GM19099 (cell line): Measurements from ENCODE around the gene VASP.

Source experiments
- POLR2A ChIP-seq: IDR thresholded peaks from 3 replicates; pipeline ENCODE4 v1.6.1; 2011; ENCODE audit warnings: low read depth; ENCODE audit not compliant: insufficient read length; ENCODE audit errors: extremely low read depth

The VASP gene

DNA sequence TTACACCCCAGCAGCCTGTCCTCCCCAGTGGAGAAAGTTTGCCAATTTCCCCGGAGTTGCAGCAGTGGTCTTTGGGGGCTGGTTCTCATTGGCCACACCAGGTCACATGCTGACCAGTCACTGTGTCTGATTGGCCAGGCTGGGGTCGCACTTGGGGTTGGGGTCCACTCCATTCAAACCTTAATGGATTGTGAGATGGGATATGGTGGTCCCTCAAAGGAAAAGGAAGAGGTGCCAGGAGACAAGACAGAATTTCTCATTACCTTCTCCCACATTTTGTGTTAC lies 5.6 kb upstream of the VASP start:
- no peak for TF ChIP-seq POLR2A

DNA sequence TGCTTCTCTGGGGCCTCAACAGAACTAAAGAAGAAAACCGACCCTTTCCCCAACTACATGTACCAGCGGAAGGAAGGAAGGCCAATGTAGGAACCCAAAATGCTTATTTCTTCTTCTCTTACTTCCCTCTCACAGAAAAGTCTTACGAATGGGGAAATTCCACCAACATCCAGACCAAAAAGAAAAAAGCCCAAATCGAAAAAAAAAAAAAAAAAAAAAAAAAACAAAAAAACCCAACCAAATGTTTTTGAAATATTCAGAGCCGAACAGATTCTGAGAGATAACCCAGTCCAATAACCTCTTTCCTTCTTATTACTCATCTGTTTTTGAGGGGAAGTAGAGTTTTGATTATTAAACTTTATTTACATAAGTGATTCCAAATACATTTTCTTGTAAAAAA lies 5.2 kb upstream of the VASP start:
- no peak for TF ChIP-seq POLR2A

DNA sequence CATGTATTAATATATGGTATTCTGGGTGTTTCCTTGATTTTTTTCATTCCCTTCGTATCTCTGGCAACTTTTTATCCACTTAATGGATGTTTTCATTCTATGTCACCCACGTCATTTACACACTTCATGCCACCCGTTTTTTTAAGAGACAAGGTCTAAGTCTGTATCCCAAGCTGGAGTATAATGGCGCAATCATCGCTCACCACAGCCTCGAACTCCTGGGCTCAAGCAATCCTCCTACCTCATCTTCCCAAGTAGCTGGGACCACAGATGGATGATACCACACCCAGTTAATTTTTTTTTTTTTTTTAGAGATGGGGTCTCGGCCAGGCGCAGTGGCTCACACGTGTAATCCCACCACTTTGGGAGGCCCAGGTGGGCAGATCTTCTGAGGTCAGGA lies 3.4 kb upstream of the VASP start:
- no peak for TF ChIP-seq POLR2A

DNA sequence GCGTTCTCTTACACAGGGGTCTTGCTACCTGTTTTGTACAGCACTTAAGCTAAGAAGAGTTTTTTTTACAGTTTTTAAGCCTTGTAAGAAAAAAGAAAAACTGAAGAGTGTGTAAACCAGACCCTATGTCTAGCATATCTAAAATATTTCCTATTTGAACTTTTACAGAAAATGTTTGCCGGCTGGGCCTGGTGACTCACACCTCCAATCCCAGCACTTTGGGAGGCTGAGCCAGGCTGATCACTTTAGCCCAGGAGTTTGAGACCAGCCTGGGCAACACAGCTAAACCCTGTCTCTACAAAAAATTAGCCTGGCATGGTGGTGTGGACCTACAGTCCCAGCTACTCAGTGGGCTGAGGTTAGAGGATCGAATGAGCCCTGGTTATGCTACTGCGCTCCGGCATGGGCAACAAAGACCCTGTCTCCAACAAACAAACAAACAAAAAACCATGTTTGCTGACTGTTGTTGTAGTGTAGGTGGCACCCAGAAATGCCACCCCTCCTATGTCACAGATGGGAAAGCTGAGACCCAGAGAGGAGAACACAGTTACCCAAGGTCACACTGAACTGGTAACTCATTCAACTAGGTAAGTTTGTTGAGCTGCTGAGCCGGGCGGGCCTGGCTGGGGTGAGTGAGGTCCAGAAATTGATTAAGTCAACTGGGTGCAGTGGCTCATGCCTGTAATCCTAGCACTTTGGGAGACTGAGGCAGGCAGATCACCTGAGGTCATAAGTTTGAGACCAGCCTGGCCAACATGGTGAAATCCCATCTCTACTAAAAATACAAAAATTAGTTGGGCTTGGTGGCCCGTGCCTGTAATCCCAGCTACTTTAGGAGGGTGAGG lies 1.9 kb upstream of the VASP start:
- no peak for TF ChIP-seq POLR2A

DNA sequence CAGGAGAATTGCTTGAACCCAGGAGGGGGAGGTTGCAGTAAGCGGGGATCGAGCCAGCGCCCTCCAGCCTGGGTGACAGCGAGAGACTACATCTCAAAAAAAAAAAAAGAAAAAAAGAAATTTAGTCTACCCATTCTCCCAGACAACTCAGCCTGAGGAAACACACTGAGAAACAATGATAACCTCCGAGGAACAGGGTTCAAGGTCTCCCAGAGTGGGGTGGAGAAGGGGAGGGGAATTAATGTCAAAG lies 1.4 kb upstream of the VASP start:
- TF ChIP-seq POLR2A: no peak

DNA sequence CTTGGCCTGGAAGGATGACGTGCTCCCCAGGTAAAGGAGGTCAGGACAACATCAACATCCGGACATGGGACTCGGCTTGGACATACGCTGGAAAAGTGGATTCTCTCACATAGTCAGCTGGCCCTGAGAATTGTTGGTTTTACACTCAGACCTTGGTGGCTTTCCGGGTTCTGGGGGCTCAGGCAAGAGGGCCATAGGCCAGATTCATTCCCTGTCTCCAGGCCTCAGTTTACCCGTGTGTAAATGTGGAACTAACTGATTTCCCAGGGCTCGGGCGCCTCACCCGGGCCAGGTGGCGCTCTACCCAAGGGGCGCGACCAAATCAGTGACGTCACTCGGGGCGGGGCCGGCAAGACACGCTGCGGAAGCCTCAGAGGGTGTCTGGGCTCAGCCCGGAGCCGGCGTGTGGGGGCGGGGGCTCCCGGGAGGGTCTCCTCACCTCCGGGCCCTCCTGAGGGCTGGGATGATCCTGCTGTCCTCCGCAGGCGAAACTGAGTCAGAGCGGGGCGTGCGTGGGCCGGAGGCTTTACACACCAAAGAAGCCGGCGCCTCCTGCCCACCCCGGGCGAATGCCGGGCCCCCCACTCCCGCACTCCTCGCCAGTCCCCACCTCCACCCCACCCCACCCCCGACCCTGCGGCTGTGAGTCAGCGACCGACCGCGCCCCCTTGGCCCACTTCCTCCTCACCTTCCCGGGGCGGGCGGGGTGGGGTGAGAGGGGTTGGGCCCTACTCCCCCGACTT lies 862 bp upstream of the VASP start:
- peak; percentile 87 for TF ChIP-seq POLR2A

DNA sequence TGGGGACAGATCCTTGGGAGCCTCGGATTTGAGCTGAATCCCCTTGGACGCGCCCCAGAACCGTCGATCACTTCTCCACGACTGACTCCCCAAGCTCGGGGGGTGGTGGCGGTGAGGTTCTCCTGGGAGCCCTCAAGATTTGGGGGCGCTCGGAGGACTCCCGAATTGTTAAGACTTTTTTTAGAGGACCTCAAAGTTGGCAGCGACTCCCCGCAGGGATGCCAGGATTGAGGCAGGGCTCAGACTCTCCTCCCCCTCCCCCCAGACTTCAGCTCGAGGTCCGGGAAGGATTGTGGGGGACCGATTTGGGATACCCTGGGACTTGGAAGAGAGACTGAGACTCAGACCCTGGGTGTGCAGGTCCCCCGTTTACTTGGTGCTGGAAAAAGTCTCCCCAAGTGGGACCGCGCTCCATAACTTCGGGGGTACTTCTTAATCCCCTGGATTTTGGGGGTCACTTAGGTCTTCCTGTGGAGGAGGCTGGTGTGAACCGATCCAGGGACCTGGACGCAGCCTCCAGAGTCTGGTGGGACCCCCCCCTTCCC lies 665 bp downstream of the VASP start:
- no peak for TF ChIP-seq POLR2A

DNA sequence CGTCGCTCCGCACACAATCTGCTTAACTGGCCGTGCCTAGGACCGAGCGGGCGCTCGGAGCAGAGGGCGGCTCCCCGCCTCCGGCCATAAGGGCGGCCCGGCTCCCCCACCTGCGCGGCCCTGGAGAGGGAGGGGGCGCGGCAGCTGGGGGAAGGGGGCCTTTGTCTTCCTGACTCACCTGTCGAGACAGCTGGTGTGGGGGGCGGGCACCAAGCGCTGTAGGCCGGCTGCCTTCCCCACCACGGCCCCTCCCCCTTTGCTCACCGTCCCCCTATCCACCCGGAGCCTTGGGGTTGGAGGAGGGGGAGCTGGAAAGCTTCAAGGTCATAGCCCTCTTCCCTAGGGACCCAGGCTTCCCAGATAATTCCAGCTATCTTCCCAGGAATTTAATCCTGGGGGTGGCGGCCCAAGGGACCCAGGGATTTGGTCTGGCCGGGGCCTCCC lies 1.2 kb downstream of the VASP start:
- no peak for TF ChIP-seq POLR2A

DNA sequence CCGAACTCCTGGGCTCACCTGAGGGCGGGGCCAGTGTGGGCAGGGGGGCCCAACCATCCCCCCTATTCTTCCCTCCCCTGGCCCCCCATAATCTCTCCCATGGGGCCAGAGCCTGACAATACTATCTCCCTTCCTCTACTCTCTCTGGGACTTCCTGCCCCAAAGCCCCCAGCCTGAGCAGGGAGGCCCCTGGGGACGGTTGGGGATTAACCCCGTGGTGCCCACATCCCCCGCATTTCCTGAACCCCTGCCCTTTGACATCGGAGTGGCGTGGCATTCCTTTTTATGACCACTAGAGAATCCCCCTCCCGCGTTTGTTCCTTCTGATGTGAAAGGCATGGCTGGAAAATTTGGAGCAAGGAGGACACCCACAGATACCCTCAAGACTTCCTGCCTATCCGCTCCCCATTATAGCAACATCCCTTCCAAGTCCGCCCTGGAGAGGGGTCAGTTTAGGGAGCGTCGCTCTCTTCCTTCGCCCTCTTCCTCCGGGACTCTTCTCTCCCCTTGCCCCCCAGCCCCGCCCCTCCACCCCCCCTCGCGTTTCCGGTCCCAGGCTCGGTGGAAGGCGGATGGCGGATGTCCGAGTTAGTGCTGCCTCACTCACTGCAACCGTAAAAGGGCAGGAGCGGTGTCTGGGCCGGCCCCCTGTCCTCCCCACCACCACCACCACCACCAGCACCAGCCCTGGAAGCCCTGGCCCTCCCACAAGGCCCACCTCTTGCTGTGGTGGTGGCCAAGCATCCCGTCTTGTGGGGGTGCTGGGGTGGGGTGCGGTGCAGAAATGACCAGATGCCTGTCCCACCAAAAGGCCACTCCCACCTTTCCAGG lies 1.8 kb downstream of the VASP start:
- peak; percentile 52 for TF ChIP-seq POLR2A

DNA sequence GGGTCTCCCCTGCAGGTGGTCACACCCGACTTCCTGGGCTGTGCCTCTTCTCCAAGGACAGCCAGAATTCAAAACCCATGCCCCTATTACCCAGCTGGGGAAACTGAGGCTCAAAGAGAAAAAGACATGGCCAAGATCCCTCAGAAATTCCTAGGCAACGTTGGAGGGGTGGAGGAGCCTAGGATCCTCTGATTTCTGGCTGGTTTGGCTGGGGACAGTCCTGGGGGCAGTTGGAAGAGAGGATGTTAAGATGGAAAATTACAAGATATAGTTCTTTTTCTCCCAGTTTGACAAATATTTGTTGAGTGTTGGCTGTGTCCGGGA lies 2.4 kb downstream of the VASP start:
- TF ChIP-seq POLR2A: no peak

DNA sequence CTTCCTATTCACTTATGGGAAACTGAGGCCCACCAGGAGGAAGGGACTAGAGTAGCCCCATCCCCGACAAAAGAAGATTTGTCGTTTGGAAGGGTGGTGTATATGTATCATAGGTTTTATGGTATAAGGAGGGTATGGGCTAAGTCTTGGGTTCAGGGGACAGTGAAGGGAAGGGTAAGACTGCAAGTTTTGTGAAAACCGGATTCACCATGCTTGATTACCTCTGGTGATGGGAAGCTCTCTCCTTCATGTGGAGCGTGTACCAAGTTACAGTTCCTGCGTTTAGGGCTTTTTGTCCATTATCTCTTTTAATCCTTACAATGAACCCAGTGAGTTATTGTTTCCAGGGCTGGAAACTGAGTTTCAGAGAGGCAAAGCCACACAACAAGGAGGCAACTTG lies 3.8 kb downstream of the VASP start:
- TF ChIP-seq POLR2A: no peak

DNA sequence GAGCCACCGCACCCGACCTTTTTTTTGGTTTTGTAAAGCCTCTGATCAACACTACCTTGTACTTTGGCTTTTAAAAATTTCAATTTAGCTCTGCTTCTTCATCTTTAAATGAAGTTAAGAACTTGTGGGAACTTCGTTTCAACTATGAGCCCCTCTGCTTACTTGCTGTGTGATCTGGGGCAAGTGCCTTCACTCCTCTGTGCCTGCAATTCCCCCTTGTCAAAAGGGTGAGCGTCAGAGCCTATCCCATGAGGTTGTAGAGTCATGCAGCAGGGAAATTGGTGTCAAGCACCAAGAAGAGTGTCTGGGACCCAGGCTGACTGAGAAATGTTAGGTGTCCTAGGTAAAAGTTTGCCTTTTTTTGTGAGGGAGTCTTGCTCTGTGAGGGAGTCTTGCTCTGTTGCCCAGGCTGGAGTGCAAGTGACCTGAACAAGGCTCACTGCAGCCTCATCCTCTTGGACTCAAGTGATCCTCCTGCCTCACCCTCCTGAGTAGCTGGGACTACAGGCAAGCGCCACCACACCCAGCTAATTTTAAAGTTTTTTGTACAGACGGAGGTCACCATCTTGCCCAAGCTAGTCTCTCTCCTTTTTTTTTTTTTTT lies 5.7 kb downstream of the VASP start:
- no peak for TF ChIP-seq POLR2A

DNA sequence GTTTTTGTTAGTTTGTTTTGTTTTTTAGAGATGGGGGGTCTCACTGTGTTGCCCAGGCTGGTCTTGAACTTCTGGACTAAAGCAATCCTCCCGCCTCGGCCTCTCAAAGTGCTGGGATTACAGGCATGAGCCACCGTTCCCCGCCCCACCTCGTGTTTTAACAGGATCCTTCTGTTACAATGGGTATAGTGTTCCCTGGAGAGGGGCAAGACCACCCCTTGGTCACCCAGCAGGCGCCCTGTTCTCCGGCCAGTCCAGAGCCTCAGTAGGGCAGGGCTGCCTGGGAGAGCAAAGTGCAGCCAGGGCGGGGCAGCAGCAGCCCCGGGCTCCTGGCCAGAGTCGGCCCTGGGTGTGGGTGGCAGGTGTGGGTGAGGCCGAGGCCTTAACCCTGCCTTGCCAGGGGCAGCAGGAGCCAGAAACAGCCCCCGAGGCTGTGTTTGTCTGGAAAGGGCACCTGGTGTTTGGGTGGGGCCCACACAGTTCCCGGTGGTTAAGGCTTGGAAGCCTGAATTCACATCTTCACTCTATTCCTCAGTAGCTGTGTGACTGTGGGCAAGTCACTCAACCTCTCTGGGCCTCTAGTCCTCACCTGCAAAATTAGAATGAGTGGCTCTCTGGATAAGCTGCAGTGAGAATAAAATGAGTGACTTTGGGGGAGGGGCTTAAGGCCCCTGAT lies 7.2 kb downstream of the VASP start:
- no peak for TF ChIP-seq POLR2A

DNA sequence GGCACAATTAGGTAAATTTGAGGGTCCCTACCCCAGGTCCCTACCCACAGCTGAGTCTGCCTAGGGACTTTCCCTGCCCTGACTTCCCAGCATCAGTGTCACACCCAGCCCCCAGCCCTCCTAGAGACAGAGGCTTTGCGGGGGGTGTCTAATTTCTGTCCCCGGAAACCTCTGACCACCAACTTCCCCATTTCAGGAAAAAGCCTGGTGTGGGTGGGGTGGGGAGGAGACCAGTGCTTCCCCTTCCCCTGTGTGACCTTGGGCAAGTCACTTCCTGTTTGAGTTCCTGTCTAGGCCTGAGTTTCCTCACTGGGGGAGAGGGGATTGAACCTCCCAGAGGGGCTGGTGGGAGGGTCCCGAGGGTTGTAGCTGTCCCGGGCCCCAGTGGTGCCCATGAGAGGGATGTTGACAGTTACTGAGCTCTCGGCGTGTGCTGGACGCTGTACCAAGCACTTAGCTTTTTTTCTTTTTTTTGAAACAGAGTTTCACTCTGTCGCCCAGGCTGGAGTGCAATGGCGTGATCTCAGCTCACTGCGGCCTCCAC lies 7.9 kb downstream of the VASP start:
- TF ChIP-seq POLR2A: peak; percentile 27

DNA sequence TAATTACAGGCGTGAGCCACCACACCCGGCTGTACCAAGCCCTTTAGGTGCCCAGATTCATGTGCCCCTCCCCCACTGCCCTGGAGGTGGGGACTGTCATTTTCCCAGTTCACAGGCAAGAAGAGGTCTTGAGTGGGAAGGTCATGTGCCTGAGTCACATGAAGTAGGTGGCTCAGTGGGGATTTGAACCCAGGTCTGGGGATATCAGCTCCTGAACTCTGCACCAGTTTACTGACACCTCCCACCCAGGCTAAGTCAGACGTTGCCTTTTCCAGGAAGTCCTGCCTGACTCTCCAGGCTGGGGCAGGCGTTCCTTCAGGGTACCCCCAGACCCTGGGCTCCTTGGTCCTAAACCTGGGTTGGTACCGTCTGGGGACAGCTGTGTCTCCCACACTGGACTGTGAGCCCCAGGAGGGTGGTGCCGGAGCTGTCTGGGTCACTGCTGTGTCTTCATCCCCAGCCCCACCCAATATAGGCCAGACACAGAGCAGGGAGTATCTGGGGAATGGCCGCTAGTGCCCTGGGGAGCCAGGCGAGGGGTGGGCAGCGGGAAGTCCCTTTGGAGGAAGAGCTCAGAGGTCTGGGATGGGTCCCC lies 8.6 kb downstream of the VASP start:
- TF ChIP-seq POLR2A: no peak

DNA sequence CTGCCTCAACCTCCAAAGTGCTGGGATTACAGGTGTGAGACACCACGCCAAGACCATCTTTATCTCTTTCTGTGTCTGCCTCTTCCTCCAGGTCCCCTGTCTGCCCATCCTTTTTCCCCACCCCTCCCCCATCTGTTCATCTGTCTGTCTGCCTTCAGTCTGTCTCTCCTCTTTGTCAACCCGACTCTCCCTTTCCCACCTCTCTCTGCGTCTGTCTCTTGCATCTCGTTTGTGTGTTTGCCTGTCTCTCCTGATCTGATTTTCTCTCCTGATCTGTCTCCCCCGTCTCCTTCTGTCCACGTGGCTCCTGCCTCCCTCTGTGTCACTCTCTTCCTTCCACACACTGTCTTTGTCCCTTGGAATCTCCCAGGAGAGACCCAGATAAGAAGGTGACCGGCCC lies 10.0 kb downstream of the VASP start:
- no peak for TF ChIP-seq POLR2A
